ENCODE results near the gene PTBP2.
"Not testable (repeated sequence)": the region's sequence is repeated elsewhere in the genome, so short reads cannot be mapped to it uniquely, and the experiment has no call there.

The PTBP2 gene

DNA sequence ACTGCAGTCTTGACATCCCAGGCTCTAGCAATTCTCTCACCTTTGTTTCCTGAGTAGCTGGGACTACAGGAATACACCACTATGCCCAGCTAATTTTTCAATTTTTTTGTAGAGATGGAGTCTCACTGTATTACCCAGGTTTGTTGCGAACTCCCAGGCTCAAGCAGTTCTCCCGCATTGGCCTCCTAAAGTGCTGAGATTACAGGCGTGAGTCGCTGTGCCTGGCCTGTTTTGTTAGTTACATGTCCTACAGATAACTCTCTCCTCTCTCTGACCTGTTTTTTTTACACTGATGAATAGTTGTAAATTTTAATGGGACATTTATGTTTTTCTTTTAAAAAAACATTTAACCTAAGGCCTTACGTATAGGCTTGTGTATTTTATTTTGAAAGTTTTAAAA is 19.8 kb downstream of the PTBP2 start:
- no peak overlapping the region for H3K4me3 ChIP-seq (ENCODE audit: low read depth in 1 of 2, low read length in 2 of 2)
- no peaks in the 10 kb centered on the region for H3K9me3 ChIP-seq (ENCODE audit: control insufficient read depth in 1 of 2, low read length in 2 of 2)
- H3K27ac ChIP-seq (ENCODE audit: low read length), result no peak overlapping the region
- H3K36me3 ChIP-seq (ENCODE audit: control insufficient read depth in 1 of 2, insufficient read depth in 2 of 2, low read length in 2 of 2), result peaks cover 0 to 4% of the 10 kb centered on the region in 2 donors
- H3K27me3 ChIP-seq (ENCODE audit: low read depth, low read length), result no peaks in the 10 kb centered on the region
- peaks cover 0 to 6% of the 10 kb centered on the region in 2 donors for H3K4me1 ChIP-seq (ENCODE audit: control insufficient read depth in 1 of 2, insufficient read depth in 2 of 2, low read length in 2 of 2)

DNA sequence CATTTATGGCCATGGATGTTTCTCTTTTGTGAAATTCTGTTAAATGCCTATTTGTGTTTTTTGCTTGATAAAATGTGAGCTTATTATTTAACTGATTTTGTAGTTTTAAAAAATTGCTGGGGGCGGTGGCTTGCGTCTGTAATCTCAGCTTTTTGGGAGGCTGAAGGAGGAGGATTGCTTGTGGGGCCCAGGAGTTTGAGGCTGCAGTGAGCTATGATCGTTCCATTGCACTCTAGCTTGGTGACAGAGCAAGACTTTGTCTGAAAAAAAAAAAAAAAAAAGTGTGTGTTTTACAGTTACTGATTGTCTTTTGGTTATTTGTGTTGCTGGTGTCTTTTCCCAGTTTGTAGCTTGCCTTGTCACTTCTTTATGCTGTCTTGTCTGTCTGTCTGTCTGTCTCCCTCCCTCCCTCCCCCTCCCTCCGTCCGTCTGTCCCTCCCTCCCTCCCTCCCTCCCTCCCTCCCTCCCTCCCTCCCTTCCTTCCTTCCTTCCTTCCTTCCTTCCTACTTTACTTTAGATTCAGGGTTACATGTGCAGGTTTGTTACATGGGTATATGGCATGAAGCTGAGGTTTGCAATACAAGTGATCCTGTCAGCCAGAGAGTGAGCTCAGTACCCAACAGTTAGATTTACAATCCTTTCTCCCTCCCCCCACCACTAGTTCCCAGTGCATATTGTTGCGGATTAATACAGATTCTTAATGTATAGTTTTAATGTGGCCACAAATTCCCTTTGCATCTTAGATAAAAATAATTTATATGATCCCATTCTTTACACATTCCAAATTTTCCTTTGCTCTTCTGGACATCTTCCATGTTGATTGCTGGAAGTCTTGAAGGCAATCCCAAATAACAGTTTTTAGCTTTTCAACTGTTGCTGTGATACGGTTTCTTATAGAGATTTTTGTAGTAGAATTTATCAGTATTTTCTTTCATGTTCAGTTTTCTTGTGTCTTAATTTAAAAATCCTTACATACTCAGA is 25.1 kb downstream of the PTBP2 start:
- no peaks in the 10 kb centered on the region for H3K27me3 ChIP-seq (ENCODE audit: low read depth, low read length)
- peaks cover 7 to 33% of the 10 kb centered on the region in 2 donors for H3K4me1 ChIP-seq (ENCODE audit: control insufficient read depth in 1 of 2, insufficient read depth in 2 of 2, low read length in 2 of 2)
- no peak overlapping the region for H3K27ac ChIP-seq (ENCODE audit: low read length)
- H3K36me3 ChIP-seq (ENCODE audit: control insufficient read depth in 1 of 2, insufficient read depth in 2 of 2, low read length in 2 of 2), result peaks cover 0 to 2% of the 10 kb centered on the region in 2 donors
- H3K4me3 ChIP-seq (ENCODE audit: low read depth in 1 of 2, low read length in 2 of 2), result no peak overlapping the region
- H3K9me3 ChIP-seq (ENCODE audit: control insufficient read depth in 1 of 2, low read length in 2 of 2), result no peaks in the 10 kb centered on the region

DNA sequence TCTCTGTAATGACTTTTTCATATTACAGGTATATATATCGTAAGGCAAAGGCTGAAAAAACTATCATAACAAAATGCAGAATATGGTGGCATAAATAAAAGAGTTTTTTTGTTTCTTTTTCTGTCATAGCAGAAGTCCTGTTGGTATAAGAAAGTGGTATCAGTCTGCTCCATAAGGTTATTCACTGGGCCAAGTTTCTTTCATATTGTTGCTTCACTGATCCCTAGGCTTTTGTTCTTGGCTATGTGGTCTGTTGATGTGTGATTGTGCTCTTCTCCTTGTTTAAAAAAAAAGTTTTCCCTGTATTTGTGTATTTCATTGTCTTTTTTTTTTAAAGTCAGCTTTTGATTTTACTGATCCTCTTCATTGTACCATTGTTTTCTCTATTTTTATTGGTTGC is 26.0 kb downstream of the PTBP2 start:
- no peaks in the 10 kb centered on the region for H3K9me3 ChIP-seq (ENCODE audit: control insufficient read depth in 1 of 2, low read length in 2 of 2)
- H3K36me3 ChIP-seq (ENCODE audit: control insufficient read depth in 1 of 2, insufficient read depth in 2 of 2, low read length in 2 of 2), result peaks cover 5 to 9% of the 10 kb centered on the region in 2 donors
- H3K27ac ChIP-seq (ENCODE audit: low read length), result no peak overlapping the region
- peaks cover 7 to 28% of the 10 kb centered on the region in 2 donors for H3K4me1 ChIP-seq (ENCODE audit: control insufficient read depth in 1 of 2, insufficient read depth in 2 of 2, low read length in 2 of 2)
- H3K4me3 ChIP-seq (ENCODE audit: low read depth in 1 of 2, low read length in 2 of 2), result no peak overlapping the region
- H3K27me3 ChIP-seq (ENCODE audit: low read depth, low read length), result no peaks in the 10 kb centered on the region

- Histone ChIP-seq H3K27ac (ENCODE audit: low read length) (no peak overlapping the region), H3K36me3 (ENCODE audit: control insufficient read depth in 1 of 2, insufficient read depth in 2 of 2, low read length in 2 of 2) (peaks cover 10 to 13% of the 10 kb centered on the region in 2 donors), H3K4me1 (ENCODE audit: control insufficient read depth in 1 of 2, insufficient read depth in 2 of 2, low read length in 2 of 2) (peaks cover 7 to 28% of the 10 kb centered on the region in 2 donors), H3K4me3 (ENCODE audit: low read depth in 1 of 2, low read length in 2 of 2) (no peak overlapping the region), H3K9me3 (ENCODE audit: control insufficient read depth in 1 of 2, low read length in 2 of 2) (no peaks in the 10 kb centered on the region), H3K27me3 (ENCODE audit: low read depth, low read length) (no peaks in the 10 kb centered on the region)
Measured at GRCh38 chr1:96748078-96748477, 26.5 kb downstream of the PTBP2 start.

DNA sequence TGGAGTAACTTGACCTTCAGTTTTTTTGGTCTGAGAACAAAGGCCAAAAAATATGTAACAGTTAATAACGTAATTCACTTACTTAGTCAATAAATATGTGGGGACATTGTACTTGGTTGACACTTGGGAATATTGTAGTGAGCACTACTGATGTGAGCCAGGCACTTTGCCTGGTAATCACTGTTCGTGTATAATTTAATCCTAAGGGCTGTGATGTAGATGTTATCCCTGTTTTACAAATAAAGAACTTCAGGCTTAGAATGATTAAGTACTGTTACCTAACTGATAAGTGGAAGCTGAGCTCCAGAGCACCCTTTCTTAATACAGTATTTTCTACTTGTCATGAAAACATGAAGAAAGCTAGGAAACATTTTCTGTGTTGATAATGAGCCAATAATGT is 28.0 kb downstream of the PTBP2 start:
- no peak overlapping the region for H3K27ac ChIP-seq (ENCODE audit: low read length)
- no peaks in the 10 kb centered on the region for H3K9me3 ChIP-seq (ENCODE audit: control insufficient read depth in 1 of 2, low read length in 2 of 2)
- H3K27me3 ChIP-seq (ENCODE audit: low read depth, low read length), result no peaks in the 10 kb centered on the region
- H3K4me3 ChIP-seq (ENCODE audit: low read depth in 1 of 2, low read length in 2 of 2), result no peak overlapping the region
- H3K36me3 ChIP-seq (ENCODE audit: control insufficient read depth in 1 of 2, insufficient read depth in 2 of 2, low read length in 2 of 2), result peaks cover 18 to 20% of the 10 kb centered on the region in 2 donors
- H3K4me1 ChIP-seq (ENCODE audit: control insufficient read depth in 1 of 2, insufficient read depth in 2 of 2, low read length in 2 of 2), result peaks cover 7 to 28% of the 10 kb centered on the region in 2 donors

DNA sequence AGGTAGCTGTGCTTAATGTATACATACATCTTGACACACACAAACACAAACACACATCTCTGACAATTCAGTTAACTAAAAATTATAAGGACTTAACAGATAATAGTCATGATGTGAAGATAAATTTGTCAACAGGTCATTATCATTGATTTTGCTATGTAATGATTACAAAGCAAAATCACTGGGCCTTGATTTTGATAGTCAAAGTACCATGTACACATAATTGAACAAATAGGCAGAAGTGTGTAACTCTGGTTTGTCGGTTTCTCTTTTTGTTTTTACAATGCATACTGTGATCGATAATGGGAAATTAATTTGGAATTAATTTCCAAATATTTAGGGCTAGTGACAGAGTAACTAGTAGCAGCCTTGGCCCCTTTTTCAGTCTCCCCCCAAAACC is 30.8 kb downstream of the PTBP2 start:
- peaks cover 7 to 22% of the 10 kb centered on the region in 2 donors for H3K4me1 ChIP-seq (ENCODE audit: control insufficient read depth in 1 of 2, insufficient read depth in 2 of 2, low read length in 2 of 2)
- H3K27me3 ChIP-seq (ENCODE audit: low read depth, low read length), result no peaks in the 10 kb centered on the region
- H3K36me3 ChIP-seq (ENCODE audit: control insufficient read depth in 1 of 2, insufficient read depth in 2 of 2, low read length in 2 of 2), result peaks cover 20 to 27% of the 10 kb centered on the region in 2 donors

GRCh38 chr1:96756789-96757188 is 35.2 kb downstream of the PTBP2 start:
- Histone ChIP-seq H3K4me3 (ENCODE audit: low read depth in 1 of 2, low read length in 2 of 2) (no peak overlapping the region), H3K4me1 (ENCODE audit: control insufficient read depth in 1 of 2, insufficient read depth in 2 of 2, low read length in 2 of 2) (no peaks in the 10 kb centered on the region), H3K27me3 (ENCODE audit: low read depth, low read length) (no peaks in the 10 kb centered on the region), H3K27ac (ENCODE audit: low read length) (no peak overlapping the region), H3K9me3 (ENCODE audit: control insufficient read depth in 1 of 2, low read length in 2 of 2) (no peaks in the 10 kb centered on the region), H3K36me3 (ENCODE audit: control insufficient read depth in 1 of 2, insufficient read depth in 2 of 2, low read length in 2 of 2) (peaks cover 22 to 25% of the 10 kb centered on the region in 2 donors)

More for the DNA sequence above, 30.8 kb downstream of the PTBP2 start:
- H3K9me3 ChIP-seq (ENCODE audit: control insufficient read depth in 1 of 2, low read length in 2 of 2), result no peaks in the 10 kb centered on the region
- H3K27ac ChIP-seq (ENCODE audit: low read length), result no peak overlapping the region
- no peak overlapping the region for H3K4me3 ChIP-seq (ENCODE audit: low read depth in 1 of 2, low read length in 2 of 2)

DNA sequence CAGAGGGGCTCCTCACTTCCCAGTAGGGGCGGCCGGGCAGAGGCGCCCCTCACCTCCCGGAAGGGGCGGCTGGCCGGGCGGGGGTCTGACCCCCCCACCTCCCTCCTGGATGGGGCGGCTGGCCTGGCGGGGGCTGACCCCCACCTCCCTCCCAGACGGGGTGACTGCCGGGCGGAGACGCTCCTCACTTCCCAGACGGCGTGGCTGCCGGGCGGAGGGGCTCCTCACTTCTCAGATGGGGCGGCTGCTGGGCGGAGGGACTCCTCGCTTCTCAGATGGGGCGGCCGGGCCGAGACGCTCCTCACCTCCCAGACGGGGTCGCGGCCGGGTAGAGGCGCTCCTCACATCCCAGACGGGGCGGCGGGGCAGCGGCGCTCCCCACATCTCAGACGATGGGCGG is 41.0 kb downstream of the PTBP2 start:
- H3K4me3 ChIP-seq (ENCODE audit: low read depth in 1 of 2, low read length in 2 of 2); H3K27ac ChIP-seq (ENCODE audit: low read length); H3K9me3 ChIP-seq (ENCODE audit: control insufficient read depth in 1 of 2, low read length in 2 of 2); H3K36me3 ChIP-seq (ENCODE audit: control insufficient read depth in 1 of 2, insufficient read depth in 2 of 2, low read length in 2 of 2); H3K27me3 ChIP-seq (ENCODE audit: low read depth, low read length); H3K4me1 ChIP-seq (ENCODE audit: control insufficient read depth in 1 of 2, insufficient read depth in 2 of 2, low read length in 2 of 2): not testable (repeated sequence)

- no peaks in the 10 kb centered on the region for H3K27me3 ChIP-seq (ENCODE audit: low read depth, low read length)
- H3K27ac ChIP-seq (ENCODE audit: low read length), result no peak overlapping the region
- H3K4me3 ChIP-seq (ENCODE audit: low read depth in 1 of 2, low read length in 2 of 2), result no peak overlapping the region
Measured at GRCh38 chr1:96763514-96763913, 41.9 kb downstream of the PTBP2 start.

GRCh38 chr1:96764469-96764868 is 42.9 kb downstream of the PTBP2 start:
- Histone ChIP-seq H3K36me3 (ENCODE audit: control insufficient read depth in 1 of 2, insufficient read depth in 2 of 2, low read length in 2 of 2) (peaks cover 0 to 2% of the 10 kb centered on the region in 2 donors), H3K4me3 (ENCODE audit: low read depth in 1 of 2, low read length in 2 of 2) (no peak overlapping the region), H3K4me1 (ENCODE audit: control insufficient read depth in 1 of 2, insufficient read depth in 2 of 2, low read length in 2 of 2) (no peaks in the 10 kb centered on the region), H3K9me3 (ENCODE audit: control insufficient read depth in 1 of 2, low read length in 2 of 2) (no peaks in the 10 kb centered on the region), H3K27ac (ENCODE audit: low read length) (no peak overlapping the region), H3K27me3 (ENCODE audit: low read depth, low read length) (no peaks in the 10 kb centered on the region)

More at GRCh38 chr1:96763514-96763913, 41.9 kb downstream of the PTBP2 start:
- peaks cover 0 to 2% of the 10 kb centered on the region in 2 donors for H3K36me3 ChIP-seq (ENCODE audit: control insufficient read depth in 1 of 2, insufficient read depth in 2 of 2, low read length in 2 of 2)
- no peaks in the 10 kb centered on the region for H3K9me3 ChIP-seq (ENCODE audit: control insufficient read depth in 1 of 2, low read length in 2 of 2)
- no peaks in the 10 kb centered on the region for H3K4me1 ChIP-seq (ENCODE audit: control insufficient read depth in 1 of 2, insufficient read depth in 2 of 2, low read length in 2 of 2)

GRCh38 chr1:96771847-96772246 is 50.3 kb downstream of the PTBP2 start:
- Histone ChIP-seq H3K36me3 (ENCODE audit: control insufficient read depth in 1 of 2, insufficient read depth in 2 of 2, low read length in 2 of 2) (peaks cover 9 to 17% of the 10 kb centered on the region in 2 donors), H3K4me3 (ENCODE audit: low read depth in 1 of 2, low read length in 2 of 2) (no peak overlapping the region), H3K27me3 (ENCODE audit: low read depth, low read length) (no peaks in the 10 kb centered on the region), H3K9me3 (ENCODE audit: control insufficient read depth in 1 of 2, low read length in 2 of 2) (no peaks in the 10 kb centered on the region), H3K27ac (ENCODE audit: low read length) (no peak overlapping the region), H3K4me1 (ENCODE audit: control insufficient read depth in 1 of 2, insufficient read depth in 2 of 2, low read length in 2 of 2) (no peaks in the 10 kb centered on the region)
